Measurements from ENCODE around the gene TMEM41A.
A peak's percentile ranks its signal among the peaks of the same experiment; 100 is the strongest.

The TMEM41A gene

DNA sequence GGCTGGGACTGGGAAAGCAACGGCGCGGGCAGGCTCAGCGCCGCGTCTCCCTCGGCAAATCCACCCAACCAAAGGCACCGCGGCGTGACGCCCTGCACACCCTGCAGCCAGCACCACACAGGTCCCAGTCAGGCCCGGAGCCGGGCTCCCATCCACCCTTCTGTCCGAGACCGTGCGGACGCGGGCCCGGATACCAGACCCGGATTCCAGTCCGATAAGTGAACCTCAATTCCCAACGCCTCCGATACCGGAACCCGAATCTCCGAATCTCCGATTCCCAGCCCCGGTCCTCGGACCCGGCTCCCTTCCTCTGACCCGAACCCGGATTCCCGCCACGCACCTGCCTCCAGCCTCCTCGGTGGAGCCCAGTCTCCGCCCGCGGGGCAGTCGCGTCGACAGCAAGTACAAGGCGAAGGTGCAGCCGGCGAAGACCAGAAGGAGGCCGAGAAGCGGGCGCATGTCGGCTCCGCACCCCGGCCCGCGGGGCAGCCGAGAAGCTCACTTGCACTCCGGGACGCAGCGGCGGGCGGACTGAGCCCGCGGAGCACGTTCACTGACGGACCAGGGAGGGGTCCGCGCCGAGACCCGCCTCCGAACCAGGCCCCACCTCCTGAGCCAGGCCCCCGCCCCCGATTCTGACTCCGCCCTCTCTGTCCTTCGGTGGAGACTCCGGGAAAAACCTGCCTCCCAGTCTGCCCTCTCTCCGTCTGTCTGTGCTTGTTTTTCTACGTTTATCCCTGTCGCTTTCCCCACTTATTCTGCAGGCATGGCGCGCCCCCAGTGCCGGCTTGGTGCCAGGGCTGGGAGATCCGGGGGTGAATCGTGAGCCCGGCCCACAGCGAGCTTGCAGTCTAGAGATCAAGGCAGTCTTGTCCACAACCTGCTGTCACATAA, at the start of gene TMEM41A:
Gene TMEM41A, minus strand, starts transcription at position 533 of the 894 bp plus-strand sequence. Its CDS starts 74 bp downstream, at position 459.
- peak; percentile 68 for DNase-seq (ENCODE audit: low read depth, low spot score)

DNA sequence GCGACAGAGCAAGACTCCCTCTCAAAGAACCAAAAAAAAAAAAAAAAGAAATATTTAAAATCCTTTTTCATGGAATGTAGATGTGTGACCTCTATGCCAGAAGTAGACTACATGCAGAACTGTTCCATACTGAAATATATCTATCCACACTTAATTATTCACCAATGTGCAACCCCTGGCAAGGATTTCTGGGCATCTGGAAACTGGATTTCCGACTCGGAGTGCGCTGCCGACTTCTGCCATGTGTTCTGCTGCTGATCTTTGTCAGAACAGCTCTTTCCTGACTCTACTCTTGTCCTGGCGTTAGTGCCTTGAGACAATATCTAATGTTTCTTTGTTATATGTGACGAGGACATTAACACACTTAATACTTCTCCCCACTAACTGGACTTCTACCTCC, 41.9 kb upstream of the TMEM41A start:
- DNase-seq (ENCODE audit: low read depth, low spot score), result no peak

DNA sequence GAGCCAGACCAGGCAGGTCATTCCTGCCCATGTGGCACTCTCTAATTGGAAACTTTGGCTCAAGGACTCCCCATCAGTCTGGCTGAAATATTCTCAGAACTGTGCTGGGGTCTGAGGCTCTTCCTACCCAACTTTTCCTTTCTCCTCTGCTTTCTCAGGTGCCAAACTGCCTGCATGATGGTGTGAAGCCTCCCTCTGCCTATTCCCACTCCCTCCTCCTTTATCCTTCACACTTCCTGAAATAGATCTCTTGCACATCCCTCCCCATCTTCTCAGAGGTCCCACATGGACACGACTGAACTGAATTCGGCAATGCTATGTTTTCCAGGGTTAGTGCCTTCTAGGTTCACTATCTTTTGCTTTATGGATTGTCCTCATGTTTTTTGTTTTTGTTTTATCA, 41.1 kb upstream of the TMEM41A start:
- no peak for DNase-seq (ENCODE audit: low read depth, low spot score)

DNA sequence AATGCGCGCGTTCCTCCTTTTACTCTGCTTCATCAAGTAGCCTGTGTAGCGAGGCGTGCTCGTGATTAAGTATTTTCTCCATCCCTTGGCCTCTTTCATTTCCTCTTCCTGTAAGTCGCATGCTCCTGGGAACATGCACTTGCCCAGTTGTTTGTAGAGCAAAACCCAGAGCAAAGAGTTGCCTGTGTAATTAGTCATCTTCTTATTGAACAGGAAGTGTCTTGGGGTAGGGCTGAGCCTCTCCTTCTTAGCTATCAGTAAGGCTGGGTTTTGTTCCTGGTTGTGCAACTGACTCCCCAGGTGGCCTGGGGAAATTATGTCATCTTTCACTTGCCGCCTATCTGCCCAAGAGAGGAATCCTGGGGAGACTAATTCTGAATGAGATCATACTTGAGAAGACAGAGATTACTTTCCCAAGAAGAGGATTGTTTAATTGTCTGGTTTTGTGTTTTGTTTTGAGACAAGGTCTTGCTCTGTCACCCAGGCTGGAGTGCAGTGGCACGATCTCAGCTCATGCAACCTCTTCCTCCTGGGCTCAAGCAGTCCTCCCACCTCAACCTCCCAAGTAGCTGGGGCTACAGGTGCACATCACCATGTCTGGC, 38.6 kb upstream of the TMEM41A start:
- peak; percentile 56 for DNase-seq (ENCODE audit: low read depth, low spot score)

DNA sequence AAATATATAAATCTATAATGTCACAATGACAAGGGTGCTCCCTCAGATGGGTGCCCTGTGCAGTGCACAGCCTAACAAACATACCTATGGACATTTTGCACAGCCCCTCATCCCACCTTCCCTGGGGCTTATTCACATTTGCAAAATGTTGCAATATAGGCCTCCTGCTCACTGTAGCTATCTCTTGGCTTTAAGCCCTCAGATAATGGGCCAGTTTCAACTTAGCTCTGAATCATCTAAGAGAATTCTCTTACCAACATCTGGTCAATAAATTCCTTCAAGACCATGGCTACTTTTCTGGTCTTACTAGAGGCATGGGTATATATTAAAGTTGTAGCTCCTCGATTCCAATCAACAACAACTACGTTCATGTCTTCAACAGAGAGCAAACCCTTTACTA, 35.7 kb upstream of the TMEM41A start:
- no peak for DNase-seq (ENCODE audit: low read depth, low spot score)

DNA sequence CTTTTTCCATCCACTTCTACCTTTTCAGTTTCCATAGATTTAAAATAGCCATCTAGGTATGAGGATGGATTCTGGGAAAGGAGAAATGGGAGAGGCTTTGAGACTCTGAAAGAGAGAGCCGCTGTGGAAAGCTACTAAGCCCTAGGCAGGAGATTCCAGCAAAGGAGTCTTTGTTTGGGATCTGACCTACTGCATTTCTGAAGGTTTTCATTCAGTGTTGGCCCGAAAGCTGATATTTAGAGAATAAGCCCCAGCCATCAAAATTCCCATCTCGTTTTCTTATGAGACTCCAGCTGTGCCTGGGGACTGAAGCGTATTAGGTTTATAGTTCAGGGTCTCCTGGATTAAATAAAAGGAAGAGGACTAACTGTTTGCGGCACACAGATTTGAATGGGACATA, 34.1 kb upstream of the TMEM41A start:
- DNase-seq (ENCODE audit: low read depth, low spot score), result no peak

DNA sequence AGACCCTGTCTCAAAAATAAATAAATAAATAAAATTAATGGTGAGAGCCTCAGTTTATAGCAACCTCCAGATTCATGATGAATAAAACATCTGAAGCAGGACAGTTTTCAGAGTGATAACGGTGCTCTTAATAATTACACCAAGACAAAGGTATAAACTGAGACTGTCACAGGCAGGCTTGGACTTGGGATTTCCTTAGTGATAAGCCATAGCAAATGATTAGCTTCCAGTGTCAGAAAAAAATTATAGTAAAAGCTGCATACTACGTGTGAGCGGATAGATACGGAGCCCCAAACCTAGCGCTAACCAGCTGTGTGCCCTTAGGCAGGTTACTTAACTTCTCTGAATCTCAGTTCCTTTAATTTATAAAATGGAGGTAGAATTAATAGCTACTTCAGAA, 32.0 kb upstream of the TMEM41A start:
- DNase-seq (ENCODE audit: low read depth, low spot score), result no peak

DNA sequence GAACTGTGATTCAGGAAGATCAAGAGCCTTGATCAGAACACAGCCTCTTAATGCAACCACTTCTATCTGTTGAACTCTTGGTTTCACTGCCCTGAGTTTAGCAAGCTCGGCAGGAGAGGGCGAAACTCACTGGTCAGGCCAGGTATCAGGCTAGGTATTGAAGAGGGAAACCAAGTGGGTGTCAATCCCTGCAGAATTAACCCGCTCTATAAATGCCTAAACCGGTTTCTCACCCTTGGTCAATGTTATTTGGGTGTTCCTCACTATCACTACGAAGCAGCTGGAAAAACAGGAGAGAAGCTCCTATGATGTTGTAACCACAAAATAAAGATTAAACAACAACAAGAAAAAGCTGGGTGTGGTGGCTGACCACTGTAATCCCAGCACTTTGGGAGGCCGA, 29.7 kb upstream of the TMEM41A start:
- no peak for DNase-seq (ENCODE audit: low read depth, low spot score)

DNA sequence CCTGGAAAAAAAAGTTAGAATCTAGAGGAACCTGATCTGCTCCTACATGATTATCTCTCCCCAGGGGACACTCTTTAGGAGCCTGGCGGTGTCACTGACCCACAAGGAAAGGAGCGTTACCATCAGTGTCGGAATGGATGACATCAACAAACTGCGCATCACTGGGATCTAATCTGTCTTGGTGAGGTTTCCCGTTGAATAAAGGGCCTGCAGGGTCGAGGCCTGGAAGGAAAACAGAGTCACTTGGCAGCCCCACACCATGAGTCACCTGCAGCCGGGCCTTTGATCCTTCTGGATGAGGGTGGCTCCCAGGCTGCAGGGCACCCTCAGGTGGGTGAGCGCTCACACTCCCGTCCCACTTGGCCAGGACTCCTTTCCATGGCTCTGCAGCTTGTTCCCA, 28.5 kb upstream of the TMEM41A start:
- no peak for DNase-seq (ENCODE audit: low read depth, low spot score)

DNA sequence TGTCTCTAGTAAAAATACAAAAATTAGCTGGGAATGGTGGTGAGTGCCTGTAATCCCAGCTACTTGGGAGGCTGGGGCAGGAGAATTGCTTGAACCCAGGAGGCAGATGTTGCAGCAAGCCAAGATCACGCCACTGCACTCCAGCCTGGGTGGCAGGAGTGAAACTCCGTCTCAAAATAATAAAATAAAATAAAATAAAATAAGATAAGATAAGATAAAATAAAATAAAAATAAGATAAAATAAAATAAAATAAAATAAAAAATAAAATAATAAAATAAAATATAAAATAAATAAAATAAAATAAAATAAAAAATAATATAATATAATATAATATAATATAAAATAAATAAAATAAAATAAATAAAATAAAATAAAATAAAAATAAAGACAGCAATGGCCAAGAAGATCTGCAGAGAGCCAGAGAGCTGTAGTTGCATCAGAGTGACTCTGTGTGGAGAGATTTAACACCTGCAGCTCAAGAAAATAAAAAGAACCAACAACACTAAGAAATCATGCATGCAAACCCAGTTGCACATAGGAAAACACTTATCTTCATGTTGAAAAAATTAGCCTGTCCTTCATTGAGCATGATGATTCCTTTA, 27.6 kb upstream of the TMEM41A start:
- DNase-seq (ENCODE audit: low read depth, low spot score), result no peak

DNA sequence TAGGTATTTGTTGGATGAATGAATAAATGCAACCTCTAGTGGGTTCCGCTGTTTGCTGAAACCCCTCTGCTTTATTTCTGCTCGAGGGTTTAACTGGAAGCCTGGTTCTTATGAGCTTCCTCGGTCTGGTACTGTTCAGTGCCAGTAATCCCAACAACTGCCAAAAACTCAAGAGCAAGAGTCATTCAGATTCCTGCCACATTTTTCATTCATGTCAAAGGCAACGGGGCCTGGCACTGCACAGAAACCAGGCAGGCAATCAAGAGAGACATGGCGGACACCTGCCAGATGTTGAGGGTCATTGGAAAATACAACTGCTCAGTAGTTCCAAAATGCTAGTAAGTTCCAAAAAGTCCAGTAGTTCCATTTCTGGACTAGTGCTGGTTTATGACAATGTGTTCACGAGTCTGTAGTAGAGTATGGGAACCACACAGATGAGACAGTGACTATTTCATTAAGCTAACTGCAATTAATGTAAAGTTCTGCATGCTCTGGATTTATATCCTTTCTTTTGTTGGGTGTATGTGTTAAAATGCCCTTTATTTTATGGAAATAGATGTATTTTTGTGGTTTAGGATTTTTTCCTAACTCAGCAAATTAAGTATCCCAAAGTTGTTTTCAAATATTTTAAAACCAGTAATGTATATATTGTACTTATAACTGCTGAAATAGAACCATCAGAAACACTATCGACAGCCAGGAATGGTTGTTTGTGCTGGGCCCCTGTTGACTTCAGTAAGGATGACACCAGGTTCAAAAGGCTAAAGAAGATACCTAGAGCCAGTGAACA, 22.7 kb upstream of the TMEM41A start:
- DNase-seq (ENCODE audit: low read depth, low spot score), result no peak

DNA sequence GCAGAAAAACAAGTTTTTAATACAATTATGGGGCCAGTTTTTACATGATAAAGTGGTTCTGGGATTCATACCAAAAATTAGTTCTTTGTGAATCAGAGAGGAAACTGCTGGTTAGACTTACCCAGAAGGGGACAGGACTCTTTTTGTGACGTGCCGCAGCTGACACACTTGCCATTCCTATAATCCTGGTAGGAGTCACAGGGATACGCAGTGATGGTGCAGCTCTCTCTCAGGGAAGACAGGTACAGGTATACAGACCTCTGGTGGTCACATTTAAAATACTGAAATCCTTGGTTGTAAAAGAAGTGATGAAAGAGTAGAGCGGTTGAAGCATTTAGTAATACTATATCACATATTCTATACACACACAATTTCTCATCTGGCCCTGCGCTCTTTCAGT, 20.2 kb upstream of the TMEM41A start:
- DNase-seq (ENCODE audit: low read depth, low spot score), result no peak

DNA sequence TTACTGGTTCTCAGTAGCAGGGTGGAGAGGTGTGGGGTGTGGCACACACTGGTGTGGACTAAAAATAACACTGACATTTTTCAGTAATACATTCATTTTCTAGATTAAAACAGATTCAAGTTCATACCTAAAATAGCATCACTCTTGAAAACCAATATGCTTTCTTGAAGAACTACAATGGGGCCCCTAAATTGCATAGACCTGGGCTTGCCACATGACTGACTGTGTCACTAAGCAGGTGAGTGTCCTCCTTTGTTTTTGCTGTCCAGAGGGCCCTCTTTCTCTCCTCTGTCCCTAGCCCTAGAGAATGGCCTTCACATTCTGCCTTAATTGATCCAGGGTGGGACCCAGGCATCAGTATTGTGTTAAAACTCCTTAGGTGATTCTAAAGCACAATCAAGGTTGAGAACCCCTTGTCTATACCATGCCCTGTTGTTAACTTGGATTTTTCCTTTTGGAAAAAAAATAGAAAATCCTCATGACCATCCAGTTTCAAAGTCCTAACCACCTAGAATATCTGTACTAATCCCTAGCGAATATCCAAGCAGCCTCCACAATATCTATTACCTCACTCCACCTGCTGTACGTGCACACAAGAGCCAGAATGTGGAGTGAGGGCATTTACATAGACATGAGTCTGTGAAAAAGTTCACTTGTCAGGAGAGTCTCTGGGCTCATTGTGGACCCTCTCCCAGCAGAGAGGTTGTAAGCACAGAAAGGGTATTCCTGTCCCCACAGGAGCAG, 18.7 kb upstream of the TMEM41A start:
- no peak for DNase-seq (ENCODE audit: low read depth, low spot score)

DNA sequence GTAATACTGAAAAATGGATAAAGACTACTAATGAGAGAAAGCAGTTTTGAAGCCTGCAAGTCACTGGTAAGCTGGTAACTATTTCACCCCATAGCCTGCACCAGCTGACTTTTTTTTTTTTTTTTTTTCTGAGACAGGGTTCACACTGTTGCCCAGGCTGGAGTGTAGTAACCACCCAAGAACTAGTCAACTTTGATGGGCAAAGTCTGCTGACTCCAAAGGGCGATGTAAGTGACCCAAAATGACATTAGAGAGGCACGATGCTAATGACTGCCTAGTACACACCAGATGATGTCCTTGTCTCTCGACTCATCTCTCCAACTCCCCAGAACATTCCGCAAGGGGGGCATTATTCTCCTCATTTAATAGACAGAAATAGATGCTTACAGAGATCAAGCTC, 12.9 kb upstream of the TMEM41A start:
- no peak for DNase-seq (ENCODE audit: low read depth, low spot score)

DNA sequence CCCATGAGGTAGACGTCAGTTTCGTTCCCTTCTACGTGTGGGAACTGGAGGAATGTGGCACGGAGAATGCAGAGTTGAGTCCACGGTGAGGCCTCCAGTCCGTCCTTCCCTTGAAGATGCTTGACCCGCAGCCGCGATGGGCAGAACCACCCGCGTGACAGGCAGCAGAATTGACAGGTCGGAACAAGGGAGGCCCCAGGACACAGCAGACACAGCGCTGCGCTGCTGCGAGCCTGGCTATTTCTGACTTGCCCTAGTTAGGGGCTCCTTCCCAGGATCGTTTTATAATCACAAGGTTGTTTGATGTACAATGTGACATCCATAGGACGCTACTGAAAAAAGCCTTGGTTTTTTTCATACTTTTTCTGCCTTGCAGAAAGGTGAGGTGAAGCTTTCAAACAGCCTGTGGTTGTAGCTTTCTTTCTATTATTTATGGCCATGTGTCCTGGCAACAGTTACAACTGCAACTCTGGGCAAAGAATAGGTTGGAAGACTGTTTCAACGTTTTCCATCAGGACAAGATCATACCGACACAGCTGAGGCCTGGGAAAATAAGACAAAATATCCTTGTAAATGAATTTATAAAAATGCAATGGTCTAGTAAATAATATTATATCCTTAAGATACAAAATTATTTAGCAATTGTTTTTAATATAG, 9.6 kb upstream of the TMEM41A start:
- DNase-seq (ENCODE audit: low read depth, low spot score), result no peak

DNA sequence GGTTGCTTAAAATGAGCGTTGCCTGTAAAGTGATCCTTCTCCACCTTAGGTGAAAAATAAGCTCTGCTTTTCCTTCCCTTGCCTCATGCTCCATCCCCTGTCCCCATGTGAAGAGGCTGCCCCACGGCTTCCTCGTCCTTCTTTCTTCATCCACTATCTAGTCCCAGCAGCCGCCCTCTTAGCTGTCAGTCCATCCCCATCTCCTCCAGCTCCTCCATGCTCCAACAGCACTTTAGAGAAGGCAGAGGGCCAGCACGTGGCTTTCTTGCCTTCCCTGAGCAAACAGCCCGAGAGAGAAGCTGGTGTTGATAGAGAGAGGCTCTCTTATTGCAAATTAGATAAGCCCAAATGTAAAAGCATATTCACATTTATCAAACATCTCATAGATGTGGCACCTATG, 9.0 kb upstream of the TMEM41A start:
- DNase-seq (ENCODE audit: low read depth, low spot score), result no peak

DNA sequence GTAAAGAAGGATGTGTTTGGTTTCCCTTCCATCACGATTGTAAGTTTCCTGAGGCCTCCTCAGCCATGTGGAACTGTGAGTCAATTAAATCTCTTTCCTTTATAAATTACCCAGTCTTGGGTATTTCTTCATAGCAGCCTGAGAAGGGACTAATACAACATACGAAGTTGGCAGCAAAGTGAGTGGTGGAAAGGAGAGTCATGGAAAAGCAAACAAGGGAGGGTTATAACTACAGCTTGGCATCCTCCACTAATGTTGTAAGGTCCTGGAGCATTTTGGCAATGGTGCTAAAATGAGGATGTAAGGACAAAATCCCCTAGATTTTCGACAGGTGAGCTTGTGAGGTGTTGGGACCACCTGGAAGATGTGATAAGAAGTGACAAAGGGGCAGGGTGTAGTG, 5.8 kb upstream of the TMEM41A start:
- no peak for DNase-seq (ENCODE audit: low read depth, low spot score)

DNA sequence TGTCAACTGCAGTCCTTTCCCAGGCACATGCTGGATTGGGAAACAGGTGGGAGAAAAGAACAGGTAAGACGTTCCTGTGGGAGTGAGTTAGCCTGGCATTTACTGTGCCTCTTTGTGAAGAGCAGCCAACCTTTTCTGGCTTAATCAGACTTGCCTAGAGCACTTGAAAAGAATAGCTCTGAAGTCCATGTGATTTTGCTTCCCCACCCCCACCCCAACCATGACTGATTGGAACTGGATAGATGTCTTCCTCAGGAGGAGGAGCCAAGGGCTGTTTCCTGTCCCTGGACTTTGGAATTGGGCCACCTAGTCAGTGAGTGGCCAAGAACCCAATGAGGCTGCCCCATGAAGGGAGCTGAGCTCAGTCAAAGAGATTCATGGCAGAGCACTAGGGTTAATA, 4.7 kb upstream of the TMEM41A start:
- DNase-seq (ENCODE audit: low read depth, low spot score), result no peak

DNA sequence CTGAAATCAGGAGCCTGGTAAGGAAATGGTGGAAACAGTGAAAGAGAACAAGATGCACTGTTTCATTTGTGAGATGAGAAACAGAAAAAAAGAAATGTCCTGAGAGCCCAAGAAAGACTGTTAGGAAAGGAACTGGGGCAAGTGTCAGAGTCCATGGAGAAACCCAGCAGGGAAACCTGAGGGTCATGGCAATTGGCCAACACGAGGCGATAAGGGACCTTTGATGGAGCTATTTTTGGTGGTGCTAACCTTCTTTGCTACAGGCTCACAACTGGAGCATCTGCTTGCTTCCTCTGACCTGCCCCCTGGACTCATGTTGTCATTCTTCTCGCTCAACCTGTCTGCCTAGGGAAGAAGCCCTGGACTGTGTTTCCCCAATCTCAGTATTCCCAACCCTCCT, 4.2 kb upstream of the TMEM41A start:
- DNase-seq (ENCODE audit: low read depth, low spot score), result no peak

DNA sequence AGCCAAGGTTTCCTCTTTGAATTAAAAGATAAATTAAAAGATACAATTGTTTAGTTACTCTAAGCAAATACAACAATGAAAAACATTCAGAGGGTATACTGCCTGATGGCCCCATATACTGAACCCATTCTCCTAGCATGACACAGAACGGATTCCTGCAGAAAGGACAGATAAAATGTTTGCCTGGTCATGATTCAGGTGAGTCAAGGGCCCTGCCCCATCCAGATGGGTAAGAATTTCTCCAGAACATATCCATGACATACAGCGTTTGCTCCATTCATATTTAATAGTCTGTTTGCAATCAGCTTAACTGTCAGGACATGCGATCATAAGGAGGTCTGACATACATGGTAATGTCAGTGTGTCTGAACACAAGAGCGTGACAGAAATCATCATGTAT, 8.6 kb downstream of the TMEM41A start:
- DNase-seq (ENCODE audit: low read depth, low spot score), result no peak

DNA sequence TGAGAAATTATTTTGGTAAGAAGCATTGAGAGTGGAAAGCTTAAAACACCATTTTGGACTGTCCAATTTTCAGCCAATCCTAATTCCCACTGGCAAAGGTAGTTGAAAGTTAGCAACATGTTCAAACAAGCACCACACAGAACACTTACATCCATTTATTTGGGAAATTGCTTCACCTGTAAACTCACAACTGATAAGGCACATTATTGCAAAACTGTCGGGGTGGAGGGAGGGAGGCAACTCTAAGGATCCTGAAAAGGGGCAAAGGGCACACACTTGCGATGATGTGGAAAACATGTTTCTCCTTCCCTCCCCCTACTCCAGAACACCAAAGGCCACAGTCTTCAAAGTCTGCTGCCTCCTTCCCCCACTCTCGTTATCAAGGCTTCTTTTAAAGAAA, 9.4 kb downstream of the TMEM41A start:
- DNase-seq (ENCODE audit: low read depth, low spot score), result no peak

Data from smooth muscle cell of the brain vasculature (primary cell).